Cardiac fibroblast (primary cell): Measurements from ENCODE around the gene PRDX3.
A peak's percentile ranks its signal among the peaks of the same experiment; 100 is the strongest.
"Not testable (repeated sequence)": the region's sequence is repeated elsewhere in the genome, so short reads cannot be mapped to it uniquely, and the experiment has no call there.

Experiments used
- DNase-seq, 2 donors: peaks; one replicate each; pipeline versions ENCODE4 v3.0.0 to v3.0.0-alpha.2; 2010; ENCODE audit warnings: low read depth in 2 of 2
- H3K4me3 ChIP-seq, 2 donors: replicated peaks in 1 of 2; 1 replicate in 1 of 2; 2 replicates in 1 of 2; pipeline ENCODE4 v1.5.1; 2011; ENCODE audit warnings: low read depth in 2 of 2, low read length in 2 of 2, mild to moderate bottlenecking in 2 of 2, moderate library complexity in 1 of 2
- CTCF ChIP-seq: IDR thresholded peaks from one replicate; pipeline ENCODE4 v1.5.1; 2011; ENCODE audit warnings: low read depth, mild to moderate bottlenecking, low read length, inconsistent platforms

PRDX3 gene

GRCh38 chr10:119189811-119190282 is 11.2 kb upstream of the PRDX3 start:
- H3K4me3 ChIP-seq: no peak overlapping the region
- no peak for TF ChIP-seq CTCF
- peak; percentile 65 to 84 for DNase-seq

DNA sequence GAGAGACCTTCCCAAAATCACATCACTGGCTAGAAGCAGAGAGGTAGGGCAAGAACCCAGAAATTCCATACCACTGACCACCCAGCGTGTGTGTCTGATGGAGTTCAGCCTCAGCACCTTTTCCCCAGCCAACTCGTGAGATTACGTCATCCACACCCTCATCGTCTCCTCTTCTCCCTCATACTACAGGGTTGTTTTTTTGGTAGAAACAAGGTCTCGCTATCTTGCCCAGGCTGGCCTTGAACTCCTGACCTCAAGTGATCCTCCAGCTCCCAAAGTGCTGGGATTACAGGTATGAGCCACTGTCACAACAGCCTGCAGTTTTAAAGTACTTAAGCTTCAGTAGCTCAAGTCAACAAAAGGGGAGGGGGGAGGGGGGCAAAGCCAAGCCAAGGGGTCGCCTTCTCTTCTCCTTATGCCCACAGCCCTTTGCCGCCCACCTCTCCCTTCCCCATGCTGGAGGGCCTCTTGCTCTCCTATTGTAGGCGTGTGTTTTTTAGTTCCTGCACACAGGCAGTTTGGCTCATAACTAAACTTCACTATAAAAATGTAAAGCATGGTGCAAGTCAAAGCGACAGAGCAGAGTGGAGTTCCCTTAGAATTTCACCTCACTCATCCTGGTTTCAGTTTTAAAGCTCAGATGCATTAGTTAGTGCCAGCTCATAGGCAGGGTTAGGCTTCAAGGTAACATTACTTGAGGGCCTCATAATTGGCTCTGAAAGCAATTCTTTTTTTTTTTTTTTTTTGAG is 5.2 kb upstream of the PRDX3 start:
- no peak for TF ChIP-seq CTCF
- DNase-seq: no peak
- no peak overlapping the region for H3K4me3 ChIP-seq

GRCh38 chr10:119180850-119181400 is 2.3 kb upstream of the PRDX3 start:
- not testable (repeated sequence) for DNase-seq, H3K4me3 ChIP-seq

GRCh38 chr10:119177708-119178371 is 772 bp downstream of the PRDX3 start:
- no peak for DNase-seq
- no peak for TF ChIP-seq CTCF
- peak overlapping the region; percentile 91 to 99 for H3K4me3 ChIP-seq

DNA sequence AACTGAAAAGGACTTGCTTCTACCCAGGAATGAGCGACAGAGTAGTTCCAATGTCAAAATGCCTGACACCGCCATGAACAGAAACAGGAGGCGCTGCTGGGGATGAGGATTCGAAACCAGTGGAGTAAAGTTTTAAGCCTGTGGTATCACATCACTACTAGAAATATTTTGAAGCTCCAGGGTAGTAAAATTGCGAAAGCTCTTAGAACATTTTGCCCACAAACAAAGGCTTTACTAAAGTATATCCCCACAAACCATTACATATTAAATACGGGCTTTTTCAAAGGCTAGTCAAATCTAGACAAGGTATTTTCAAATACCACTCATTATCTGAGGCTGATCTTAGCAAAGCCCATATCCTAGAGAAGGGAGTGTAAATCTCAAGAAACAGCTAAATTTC is 2.4 kb downstream of the PRDX3 start:
- DNase-seq: peak in 1 of 2 donors; percentile 32
- no peak overlapping the region for H3K4me3 ChIP-seq
- no peak for TF ChIP-seq CTCF

DNA sequence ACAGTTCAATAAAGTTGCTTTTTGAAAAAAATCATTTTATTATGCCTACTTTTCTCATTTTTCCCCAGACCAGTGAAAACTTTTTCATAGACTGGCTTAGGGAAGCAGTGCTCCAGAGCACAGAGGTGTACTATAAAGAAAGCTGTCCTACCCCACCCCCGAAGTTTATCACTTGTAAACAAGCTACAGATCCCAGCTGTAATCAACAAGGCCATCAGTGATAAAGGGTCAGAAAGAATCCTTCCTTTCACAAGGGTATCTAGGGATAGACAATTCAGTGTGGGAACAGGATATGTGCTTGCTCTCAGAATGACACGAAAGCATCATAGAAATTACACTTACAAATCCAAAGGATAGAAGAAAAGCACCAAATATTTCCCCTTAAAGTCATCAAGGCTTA is 4.5 kb downstream of the PRDX3 start:
- no peak overlapping the region for H3K4me3 ChIP-seq
- DNase-seq: no peak
- TF ChIP-seq CTCF: no peak

GRCh38 chr10:119167041-119167440 is 11.6 kb downstream of the PRDX3 start:
- H3K4me3 ChIP-seq: no peak overlapping the region
- DNase-seq: no peak
- no peak for TF ChIP-seq CTCF
